NCI-H187 treated with DMSO at 0.1 percent for 48 hours (cell line): ENCODE results near the gene COL8A1.
"Not testable (repeated sequence)": the region's sequence is repeated elsewhere in the genome, so short reads cannot be mapped to it uniquely, and the experiment has no call there.

ENCODE experiments used
- DNase-seq: peaks from one replicate; lab custom pipeline; 2025; lab: John Stamatoyannopoulos, UW

The COL8A1 gene

DNA sequence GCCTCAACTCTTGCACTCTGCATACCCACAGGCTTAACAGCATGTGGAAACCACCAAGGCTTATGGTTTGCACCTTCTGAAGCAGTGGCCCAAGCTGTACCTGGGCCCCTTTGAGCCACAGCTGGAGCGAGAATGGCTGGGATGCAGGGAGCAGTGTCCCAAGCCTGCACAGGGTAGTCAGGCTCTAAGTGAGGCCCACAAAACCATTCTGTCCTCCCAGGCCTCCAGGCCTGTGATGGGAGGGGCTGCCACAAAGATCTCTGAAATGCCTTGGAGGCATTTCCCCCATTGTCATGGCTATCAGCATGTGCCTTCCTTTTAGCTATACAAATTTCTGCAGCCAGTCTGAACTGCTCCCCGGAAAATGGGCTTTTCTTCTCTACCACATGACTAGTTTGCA, 166.8 kb downstream of the COL8A1 start:
- DNase-seq = no peak

DNA sequence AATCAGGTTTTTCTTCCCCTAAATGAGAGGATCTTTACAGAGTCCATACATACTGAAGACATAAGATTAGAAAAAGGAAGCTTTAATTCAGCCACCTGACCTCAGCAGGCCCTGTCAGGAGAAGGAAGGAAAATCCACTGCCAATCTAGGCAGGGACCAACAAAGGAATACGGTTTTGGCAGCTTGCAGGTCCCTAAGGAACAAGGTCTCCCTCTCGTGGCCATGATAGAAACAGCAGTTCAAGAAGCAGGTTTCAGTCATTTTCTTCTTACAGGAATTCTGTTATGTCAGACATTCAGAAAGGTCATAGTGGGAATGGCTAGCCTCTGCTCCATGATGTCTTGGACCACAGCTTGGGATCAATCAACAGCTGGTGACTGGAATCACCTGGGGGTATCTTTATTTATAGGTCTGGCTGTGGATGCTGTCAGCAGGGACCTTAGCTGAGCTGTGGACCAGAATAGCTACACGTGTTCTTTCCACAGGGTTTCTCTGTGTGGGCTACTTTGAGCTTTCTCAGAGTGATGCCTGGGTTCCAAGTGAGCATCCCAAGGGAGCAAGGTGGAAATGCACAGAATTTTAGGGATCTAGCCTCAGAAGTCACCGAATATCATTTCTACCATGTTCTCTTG, 169.9 kb downstream of the COL8A1 start:
- DNase-seq = no peak

DNA sequence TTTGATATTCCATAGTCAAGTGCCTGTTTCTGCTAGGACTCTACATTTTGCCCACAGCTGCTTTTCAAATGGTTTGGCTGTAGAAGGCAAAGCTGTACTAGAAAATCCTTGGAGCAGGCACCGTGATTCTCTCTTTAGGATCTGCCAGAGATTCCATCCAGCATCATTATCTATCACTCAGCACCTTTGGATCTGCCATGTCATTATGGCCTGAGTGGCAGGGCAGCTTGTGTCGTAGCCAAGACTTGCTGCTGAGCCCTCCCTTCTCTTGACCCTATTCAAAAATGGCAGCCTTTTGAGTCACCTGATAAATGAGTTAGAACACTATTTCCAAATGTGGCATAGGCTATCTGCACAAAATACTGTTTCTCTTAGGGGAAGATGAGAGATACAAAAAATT, 171.2 kb downstream of the COL8A1 start:
- no peak for DNase-seq

DNA sequence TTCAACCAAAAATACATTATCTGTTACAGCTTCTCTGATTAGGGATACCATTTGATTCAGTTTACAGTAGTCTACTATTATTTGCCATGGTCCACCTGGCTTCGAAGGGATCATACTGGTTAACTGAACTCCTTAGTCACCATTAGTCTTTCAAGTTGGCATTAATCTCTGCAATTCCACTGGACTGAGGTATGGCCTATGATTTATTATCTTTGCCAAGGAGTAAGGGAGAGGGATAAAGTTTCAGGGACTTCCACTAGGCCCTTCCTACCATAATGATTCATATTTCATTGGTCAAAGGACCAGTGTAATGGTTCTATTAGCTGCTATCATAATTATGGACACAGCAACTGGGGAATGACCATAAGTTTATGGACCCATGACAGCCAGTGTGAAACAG, 172.0 kb downstream of the COL8A1 start:
- DNase-seq = no peak

DNA sequence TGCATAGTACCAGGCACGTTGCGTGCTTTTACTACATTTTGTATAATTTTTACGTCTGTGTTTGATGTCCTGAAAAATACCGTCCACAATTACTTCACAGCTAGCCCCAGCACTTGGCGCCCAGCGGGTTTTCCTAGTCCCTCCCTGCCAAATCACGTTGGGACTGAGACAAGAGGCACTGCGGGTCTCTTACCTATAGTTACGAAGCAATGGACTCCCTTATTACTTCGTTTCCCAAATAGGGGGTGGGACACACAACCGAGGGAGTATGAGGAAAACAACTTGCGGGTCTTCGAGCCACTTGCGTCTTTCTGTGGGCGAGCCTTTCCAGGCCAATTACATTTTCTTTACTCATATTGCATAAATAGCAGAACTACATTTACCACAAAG, 178.6 kb downstream of the COL8A1 start:
- DNase-seq = no peak

DNA sequence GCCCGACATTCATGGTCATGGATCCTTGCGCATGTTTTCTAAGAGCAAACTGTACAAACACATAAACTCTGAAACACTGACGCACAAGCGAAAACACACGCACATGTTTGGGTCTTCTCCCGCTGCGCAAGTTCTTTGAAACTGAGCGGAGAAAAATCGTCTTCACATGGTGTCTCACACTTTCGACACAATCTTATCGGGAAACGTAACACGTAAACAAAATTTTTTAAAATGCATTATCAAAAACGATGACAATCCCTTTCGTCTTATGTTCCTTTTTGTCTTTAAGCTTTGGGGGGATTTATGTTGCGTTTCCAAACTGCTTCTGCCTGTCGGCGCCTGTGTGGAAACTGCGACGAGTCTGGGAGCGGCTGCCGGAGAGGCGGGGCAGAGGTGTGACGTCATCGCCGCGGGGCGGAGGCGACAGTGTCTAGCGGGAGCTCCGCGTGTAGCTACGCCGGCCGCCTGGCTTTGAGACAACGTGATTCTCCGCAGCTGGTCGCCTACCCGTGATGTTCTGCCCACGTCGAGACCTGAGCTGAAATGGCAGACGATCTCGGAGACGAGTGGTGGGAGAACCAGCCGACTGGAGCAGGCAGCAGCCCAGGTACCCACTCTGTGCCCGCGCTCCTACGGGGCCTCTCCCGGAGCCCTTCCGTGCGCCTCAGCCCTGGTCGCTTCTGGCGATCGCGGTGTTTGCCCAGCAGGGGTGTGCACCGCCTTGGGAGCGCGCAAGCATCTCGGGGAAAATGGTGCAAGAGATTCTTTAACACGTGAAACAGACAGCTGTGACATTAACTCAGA, 179.2 kb downstream of the COL8A1 start, which contains the start of gene CMSS1:
TSS of gene CMSS1 (plus strand) at position 426 of the 804 bp plus-strand sequence.
- DNase-seq = peak; percentile 40

DNA sequence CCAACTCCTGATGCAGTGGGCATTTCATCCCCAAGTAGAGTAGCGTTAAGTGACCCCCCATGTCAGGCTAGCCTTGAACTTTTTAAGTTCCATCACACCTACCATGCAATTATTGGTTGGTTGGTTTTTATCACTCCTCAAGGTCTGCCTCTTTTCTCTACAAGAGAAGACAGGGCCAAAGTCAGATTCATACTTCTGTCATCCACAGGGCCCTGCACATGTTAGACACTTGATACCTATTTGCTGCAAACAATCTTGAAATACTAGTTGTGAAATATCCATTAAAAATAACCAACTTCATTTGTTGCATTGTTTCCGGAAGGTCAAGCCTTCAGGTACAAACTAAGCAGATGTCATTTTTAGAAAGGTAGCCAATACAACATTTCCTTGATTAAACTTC, 180.4 kb downstream of the COL8A1 start:
- no peak for DNase-seq

DNA sequence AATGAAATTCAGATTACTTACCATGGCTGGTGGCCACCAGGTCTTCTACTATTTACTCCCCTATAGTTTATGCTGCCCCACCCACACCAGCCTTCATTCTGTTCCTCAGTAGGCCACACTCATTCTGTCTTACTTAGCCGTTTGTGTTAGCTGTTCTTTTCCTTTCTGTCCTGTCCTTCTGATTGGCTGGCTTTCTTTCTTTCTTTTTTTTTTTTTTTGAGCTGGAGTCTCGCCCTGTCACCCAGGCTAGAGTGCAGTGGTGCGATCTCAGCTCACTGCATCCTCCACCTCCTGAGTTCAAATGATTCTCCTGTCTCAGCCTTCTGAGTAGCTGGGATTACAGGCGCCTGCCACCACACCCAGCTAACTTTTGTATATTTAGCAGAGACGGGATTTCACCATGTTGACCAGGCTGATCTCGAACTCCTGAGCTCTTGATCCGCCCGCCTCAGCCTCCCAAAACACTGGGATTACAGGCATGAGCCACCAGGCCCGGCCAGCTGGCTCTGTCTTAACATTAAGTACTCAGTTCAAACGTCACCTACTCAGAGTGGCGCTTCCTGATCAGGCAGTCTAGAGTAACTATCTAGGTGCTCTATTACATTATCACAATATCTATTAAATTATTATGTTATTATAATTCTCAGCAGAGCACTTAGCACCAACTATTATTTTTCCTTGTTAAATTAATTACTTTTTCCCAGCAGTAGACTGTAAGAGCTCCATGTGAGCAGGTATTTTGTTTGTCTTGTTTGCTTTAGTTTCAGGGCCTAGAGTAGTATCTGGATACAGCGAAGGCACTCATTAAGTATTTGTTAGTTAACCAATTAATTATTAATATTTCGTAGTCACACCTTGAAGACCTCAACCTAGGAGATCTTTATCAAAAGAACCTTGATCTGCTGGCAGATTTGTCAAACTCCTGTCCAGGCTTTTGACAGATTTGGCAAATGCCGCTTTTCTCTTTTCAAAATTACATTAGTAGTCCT, 185.6 kb downstream of the COL8A1 start:
- DNase-seq = no peak

DNA sequence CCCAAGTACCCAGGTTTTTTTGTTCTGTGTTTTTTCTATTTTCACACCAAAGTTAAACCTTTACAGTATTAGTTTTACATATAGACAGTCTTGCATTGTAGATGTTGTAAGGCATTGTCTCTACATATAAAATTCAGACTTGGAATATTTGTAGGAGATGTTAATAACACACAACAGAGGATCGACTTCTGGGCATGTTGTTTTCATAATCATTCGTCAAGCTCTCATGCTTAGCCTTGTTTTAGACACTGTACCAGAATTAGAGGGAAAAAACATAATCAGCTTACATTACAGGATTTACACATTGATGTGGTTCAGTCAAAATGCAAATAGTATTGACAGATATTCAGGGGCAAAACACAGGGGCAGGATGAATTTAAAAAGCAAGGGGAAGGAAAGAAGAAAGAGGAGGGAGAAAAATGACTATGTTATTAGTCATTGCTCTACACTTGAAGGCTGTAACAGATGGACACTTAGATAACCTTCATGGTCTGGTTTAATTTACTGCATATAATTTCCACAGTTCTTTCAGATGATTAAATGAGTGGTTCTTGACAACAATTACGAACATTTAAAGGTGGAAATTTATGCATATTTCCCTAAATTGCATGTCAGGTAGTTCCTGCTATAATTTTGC, 186.7 kb downstream of the COL8A1 start:
- DNase-seq = no peak

DNA sequence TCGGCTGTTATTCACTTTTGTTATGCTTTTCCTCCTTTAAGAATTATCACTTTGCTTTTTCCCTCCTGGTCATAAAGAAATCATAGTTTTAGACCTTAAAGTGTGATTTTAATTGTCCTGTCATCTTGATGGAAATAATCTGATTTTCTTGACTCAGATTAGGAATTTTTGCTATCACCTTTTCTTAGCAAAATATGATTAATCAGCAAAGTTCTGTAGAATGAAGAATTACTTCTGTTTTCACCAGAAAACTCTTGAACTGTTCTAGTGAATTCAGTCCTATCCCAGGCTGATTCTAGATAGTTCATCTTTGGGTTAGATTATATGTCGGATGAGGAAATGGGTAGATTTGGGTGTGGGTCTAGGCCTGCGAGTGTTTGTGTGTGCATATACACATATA, 191.4 kb downstream of the COL8A1 start:
- DNase-seq = no peak

DNA sequence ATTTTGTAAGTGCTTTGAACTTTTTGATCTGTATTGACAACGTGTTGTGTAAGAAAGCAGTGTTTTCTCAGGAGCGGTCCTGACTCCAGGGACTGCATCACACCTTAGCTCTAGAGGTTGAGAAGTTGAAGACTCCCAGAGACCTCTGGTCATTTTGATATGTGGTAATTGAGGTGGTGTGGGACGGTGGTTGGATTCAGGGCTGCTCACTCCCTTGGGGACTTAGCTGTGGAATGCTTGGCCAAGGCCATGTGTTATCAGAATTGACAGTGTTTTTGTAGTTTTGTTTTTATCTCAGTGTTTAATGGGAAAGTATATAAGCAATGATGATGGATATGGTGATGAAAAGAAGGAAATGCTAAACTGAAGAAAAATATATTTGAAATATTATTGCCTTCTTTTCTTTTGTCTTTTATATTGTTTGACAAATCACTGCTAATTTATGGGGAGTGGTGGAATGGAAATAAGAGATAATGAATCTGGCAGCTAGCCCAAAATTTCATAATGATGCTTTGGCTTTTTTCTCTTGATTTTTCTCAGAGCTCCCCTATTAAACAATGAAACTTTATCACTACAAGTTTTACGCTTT, 195.3 kb downstream of the COL8A1 start:
- DNase-seq = no peak

DNA sequence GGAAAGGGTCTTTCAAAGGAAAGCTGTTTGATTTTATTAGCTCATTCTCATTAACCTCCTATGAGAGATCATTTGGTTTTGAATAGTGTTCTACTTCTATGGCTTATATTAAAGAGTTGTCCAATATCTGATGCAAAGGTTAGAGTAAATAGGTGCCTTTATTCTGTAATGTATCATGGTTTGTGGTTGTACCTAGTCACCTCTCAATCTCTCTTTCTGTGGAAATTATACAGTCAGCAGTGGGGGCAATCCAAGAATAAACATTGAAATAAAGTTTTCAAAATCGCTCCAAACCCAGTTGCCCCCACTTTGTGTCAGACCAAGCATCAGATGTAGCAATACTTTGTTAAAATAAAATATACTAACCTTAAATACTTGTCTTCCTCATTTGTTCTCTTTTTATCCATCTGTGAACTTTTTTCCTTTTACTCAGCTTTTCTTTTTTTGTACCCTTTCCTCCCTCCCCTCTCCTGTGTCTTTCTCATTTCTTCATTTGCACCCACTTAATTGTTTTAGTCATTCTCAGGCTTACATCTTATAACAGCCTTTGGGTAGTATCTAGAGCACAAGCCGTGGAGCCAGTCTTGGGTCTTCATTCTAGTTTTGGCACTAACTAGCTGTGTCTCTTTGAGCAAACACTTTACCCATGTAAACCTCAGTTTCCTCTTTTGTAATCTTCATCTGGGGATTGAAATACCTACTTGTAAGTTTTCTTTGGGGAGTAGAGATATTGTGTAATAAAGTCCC, 196.0 kb downstream of the COL8A1 start:
- no peak for DNase-seq

DNA sequence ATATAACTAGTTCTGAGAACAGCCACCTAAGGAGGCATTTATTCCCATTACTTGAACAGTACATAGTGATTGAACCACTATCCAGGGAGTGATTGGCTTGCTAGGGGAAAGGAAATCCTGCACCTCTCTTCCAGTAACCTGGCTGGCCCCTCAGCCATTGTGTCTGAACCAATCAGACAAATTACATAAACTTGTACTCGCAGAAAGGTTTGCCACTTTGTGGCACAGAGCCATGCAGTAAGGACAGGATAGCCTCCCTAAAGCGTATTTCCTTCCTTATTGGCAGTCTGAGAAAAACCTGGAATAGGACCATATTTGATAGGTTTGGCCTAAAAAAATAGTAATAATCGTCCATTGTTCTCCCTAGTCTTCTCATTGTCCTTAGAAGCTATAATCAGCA, 198.3 kb downstream of the COL8A1 start:
- DNase-seq = no peak

DNA sequence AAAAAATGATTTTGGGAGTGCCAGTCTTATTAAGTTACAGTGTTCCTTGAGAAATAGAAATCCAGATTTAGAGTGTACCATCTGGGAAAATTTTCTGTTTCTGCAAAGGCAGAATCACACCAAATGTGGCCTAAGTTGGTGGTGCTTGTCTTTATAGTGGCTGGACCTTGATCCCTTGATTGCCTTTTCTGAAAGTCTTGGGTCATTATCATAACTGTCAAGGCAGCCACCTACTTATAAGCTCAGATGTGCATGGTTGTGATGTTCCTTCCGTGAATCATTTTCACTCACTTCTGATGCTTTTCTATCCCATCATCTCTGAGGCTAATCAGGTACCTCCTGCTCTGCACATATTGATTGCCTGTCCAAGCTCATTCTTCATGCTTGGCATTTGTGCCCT, 199.3 kb downstream of the COL8A1 start:
- DNase-seq = no peak

DNA sequence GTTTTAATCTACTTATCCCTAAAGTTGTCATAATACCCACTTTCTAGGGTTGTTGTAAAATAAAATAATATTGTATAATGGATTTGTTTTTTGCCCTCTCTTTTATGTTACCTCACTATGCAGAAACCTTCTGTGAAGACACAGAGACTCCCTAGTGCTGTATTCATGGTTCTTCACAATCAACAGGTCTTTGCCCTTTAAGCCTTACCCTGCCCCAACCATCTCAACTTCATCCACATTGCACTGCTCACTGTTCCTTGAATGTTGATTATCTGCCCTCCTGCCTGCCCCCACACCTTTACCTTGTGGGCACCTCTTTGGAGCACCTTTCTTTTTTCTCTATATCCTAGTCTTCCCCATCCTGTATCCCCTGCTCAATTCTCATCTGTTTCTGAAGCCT, 200.4 kb downstream of the COL8A1 start:
- no peak for DNase-seq

DNA sequence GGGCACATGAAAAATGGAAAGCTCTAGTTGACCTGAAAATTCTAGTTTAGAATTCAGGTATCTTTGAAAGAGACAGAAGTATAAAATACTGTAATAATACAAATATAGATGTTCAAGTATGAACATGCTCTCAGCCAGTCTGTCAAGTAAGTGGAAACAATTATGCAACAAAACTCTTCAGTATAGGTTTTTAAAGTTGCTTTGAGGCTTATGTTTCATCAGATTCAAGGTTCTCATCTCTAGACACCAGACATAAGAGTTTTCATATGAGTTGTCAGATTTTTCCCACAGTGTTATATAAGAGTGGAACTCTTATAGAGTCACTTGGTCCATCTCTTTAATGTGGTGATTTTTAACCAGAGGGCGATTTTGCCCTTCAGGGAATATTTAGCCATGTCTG, 201.2 kb downstream of the COL8A1 start:
- DNase-seq = no peak

DNA sequence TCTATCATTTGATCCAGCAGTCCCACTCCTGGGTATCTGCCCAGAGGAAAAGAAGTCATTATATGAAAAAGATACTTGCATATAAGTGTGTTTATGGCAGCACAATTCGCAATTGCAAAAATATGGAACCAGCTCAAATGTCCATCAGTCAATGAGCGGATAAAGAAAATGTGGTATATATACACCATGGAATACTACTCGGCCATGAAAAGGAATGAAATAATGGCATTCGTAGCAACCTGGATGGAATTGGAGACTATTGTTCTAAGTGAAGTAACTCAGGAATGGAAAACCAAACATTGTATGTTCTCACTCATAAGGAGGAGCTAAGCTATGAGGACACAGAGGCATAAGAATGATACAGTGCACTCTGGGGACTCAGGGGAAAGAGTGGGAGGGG, 203.6 kb downstream of the COL8A1 start:
- not testable (repeated sequence) for DNase-seq

DNA sequence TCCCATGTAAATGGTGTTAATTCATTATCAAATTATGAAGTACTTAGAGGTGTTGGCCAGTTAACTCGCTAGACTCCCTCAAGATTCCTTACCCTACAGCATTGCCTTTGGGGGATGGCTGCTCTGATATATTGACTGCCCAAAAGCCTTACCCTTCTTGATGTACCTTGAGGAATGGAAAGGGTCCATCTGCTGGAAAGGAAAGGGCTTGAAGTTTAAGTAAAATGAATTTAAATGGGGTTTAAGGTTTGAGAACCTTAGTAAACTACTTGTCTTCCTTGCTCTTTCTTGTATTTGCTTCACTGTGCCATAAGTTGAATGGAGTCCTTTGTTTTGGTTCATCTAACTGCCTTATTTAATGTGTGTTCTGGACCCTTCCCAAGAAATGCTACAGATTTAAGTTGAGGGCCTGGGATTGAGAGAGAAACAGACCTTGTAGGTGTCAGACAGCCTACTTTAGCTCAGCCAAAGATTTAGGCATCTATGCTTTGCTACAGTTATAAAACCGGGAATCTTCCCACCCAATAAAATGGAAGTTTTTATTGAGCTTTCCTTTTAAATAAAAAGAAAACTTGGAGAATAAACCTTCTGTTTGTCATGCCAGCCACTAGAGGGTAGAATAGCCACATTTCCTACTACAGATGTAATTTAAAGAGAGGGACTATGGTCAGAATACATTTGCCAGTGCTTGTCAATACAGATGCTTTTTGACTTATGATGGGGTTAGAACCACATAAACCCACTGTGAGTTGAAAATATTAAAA, 204.6 kb downstream of the COL8A1 start:
- DNase-seq = no peak

DNA sequence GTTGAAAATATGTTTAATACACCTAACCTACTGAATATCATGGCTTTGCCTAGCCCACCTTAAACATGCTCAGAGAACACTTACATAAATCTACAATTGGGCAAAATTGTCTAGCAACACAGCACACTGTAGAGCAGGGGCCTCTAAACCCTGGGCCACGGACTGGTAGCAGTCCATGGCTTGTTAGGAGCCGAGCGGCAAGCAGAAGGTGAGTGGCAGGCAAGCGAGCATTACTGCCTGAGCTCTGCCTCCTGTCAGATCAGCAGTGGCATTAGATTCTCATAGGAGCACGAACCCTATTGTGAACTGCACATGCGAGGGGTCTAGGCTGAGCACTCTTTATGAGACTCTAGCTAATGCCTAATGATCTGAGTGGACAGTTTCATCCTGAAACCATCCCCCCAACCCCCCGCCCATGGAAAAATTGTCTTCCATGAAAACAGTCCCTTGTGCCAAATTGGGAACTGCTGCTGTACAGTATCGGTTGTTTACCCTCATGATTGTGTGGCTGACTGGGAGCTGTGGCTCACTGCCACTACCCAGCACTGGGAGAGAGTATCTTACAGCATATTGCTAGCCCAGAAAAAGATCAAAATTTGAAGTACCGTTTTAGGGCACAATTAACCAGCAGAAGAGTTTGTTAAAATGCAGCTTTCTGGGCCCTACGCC, 205.3 kb downstream of the COL8A1 start:
- DNase-seq = no peak

DNA sequence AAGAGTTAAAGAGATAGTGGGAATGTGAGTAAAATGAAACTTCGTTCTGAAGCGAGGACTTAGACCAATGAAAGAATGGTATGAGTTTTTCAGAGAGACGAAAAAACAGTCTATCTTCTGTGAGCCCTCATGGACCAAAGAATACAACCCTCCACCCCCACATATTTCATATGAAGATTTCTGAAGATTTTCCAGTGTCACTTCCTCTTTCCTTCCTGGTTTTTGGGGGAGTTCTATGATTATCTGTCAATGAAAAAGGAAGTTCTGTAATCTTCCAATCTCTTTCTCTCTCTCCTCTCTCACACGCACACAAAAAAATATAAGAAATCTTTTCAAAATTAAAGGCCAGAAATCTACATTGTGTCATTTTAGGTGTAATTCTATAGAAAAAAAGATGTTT, 206.9 kb downstream of the COL8A1 start:
- no peak for DNase-seq
